BLaER1 treated with 17β-estradiol and CSF1 and Interleukin-3, amounts not matched to agents 10 nM and 100 nM (cell line): ENCODE measurements around the gene PRDM16.
"Not testable (repeated sequence)": the region's sequence is repeated elsewhere in the genome, so short reads cannot be mapped to it uniquely, and the experiment has no call there.

ENCODE experiments used
- H3K27ac ChIP-seq, 11 experiments: shearing (Covaris generic); formaldehyde crosslinking; 2 replicates each; pipeline ENCODE4 v1.8.1; 2022
- H3K27me3 ChIP-seq, 11 experiments: shearing (Covaris generic); formaldehyde crosslinking; 2 replicates each; pipeline ENCODE4 v1.8.1; 2022
- H3K36me3 ChIP-seq, 11 experiments: shearing (Covaris generic); formaldehyde crosslinking; 2 replicates each; pipeline ENCODE4 v1.8.1; 2022
- H3K4me1 ChIP-seq, 10 experiments: shearing (Covaris generic); formaldehyde crosslinking; 2 replicates each; pipeline ENCODE4 v1.8.1; 2022
- H3K4me2 ChIP-seq, 11 experiments: shearing (Covaris generic); formaldehyde crosslinking; 2 replicates each; pipeline ENCODE4 v1.8.1; 2022
- H3K4me3 ChIP-seq, 10 experiments: shearing (Covaris generic); formaldehyde crosslinking; 2 replicates each; pipeline ENCODE4 v1.8.1; 2022
- H3K9ac ChIP-seq, 11 experiments: shearing (Covaris generic); formaldehyde crosslinking; 2 replicates each; pipeline ENCODE4 v1.8.1; 2022
- H3K9me3 ChIP-seq, 11 experiments: shearing (Covaris generic); formaldehyde crosslinking; replicated peaks in 1 of 11; 2 replicates each; pipeline ENCODE4 v1.8.1; 2022
- H4K20me1 ChIP-seq, 11 experiments: shearing (Covaris generic); formaldehyde crosslinking; 2 replicates each; pipeline ENCODE4 v1.8.1; 2022
- Cebpa-rat ChIP-seq, 11 experiments: shearing (Covaris generic); IDR thresholded peaks; 2 replicates each; pipeline ENCODE4 v1.8.1; 2022

Gene PRDM16

DNA sequence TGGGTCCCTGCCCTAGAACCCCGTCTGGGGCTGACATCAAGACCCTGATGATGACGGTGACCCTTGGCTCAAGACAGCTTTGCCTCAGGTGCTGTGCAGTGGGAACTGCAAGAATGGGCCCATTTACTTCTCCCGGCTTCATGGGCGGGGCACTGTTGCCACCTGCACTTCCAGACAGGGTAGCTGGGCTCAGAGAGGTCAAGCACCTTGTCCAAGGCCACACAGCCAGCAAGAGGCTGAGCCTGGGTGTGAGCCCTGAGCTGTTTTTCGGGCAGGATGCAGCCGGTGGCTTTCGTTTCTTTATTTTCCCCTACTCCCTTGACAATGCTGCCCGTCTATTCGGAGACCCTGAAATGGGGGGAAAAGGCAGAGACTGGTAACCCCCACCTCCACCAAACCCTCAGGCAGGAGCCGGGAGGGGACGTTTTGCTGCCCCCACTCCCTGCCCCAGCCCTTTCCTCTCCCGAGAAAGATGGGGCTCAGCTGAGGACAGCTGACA lies 91.7 kb downstream of the PRDM16 start:
- peak overlapping the region in 1 of 11 experiments; percentile 22; a peak in 1 of 22 replicates for H3K27ac ChIP-seq
- no peaks in the 10 kb centered on the region for H3K36me3 ChIP-seq

DNA sequence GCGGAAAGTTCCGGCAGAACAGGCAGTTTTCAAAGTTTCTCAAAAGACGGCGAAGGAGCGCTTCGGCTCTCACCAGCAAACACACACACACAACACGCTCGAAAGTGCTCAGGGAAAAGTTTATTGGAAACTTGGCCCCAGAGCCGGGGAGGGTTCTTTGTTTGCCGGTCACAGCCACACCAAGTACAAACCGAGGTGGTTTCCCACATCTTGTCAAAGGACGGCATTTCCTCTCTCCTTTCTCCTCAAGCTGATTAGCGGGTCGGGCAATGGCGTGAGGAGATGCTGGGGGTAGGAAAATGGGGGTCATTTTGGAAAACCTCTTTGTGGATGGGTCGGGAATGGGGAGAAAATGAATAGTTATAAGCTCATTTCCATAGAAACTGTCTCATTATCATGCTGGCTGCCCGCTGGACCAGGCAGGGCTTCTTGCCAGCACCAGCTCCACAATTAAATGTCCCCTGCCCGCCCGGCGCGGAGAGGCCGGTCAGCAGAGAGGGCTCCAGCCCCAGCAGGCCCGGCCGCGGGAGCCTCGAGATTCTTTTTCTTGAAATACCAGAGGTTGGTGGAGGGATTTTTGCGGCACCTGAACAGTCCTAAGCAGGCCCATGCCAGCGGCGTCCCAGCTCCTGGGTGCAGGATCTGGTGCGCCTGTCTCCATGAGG lies 92.3 kb downstream of the PRDM16 start:
- Histone ChIP-seq H3K27me3 (peaks cover 43 to 66% (median 59%) of the 10 kb centered on the region in 11 experiments), H3K4me1 (peaks cover 12 to 73% (median 53%) of the 10 kb centered on the region in 10 experiments), H3K4me2 (peak overlapping the region; percentile 42 to 95 (median 81)), H3K4me3 (peak overlapping the region in 8 of 10 experiments; percentile 4 to 29 (median 18); a peak in 7 of 20 replicates), H3K9me3 (no peaks in the 10 kb centered on the region), H3K36me3 (no peaks in the 10 kb centered on the region), H3K9ac (peak overlapping the region in 5 of 11 experiments; percentile 8 to 60 (median 35); a peak in 6 of 22 replicates), H3K27ac (no peak overlapping the region; a peak in 1 of 22 replicates), H4K20me1 (peaks cover 0 to 36% (median 0%) of the 10 kb centered on the region in 11 experiments; a peak in 7 of 22 replicates)
- TF ChIP-seq Cebpa-rat (IDR thresholded peaks at IDR 0.05) = no peak

More for the DNA sequence above, 91.7 kb downstream of the PRDM16 start:
- Histone ChIP-seq H3K9ac (peak overlapping the region in 5 of 11 experiments; percentile 8 to 60 (median 35); a peak in 6 of 22 replicates), H3K4me3 (peak overlapping the region in 8 of 10 experiments; percentile 4 to 29 (median 18); a peak in 7 of 20 replicates), H4K20me1 (peaks cover 0 to 40% (median under 1%) of the 10 kb centered on the region in 11 experiments; a peak in 8 of 22 replicates), H3K4me1 (peaks cover 12 to 79% (median 54%) of the 10 kb centered on the region in 10 experiments), H3K27me3 (peaks cover 49 to 72% (median 65%) of the 10 kb centered on the region in 11 experiments), H3K4me2 (peak overlapping the region; percentile 42 to 95 (median 81)), H3K9me3 (no peaks in the 10 kb centered on the region)
- no peak for TF ChIP-seq Cebpa-rat (IDR thresholded peaks at IDR 0.05)

GRCh38 chr1:3162322-3162882 lies 93.4 kb downstream of the PRDM16 start:
- no peak for TF ChIP-seq Cebpa-rat (IDR thresholded peaks at IDR 0.05)
- Histone ChIP-seq H4K20me1 (peaks cover 0 to 29% (median 0%) of the 10 kb centered on the region in 11 experiments; a peak in 5 of 22 replicates), H3K9me3 (no peaks in the 10 kb centered on the region), H3K27me3 (peaks cover 32 to 55% (median 48%) of the 10 kb centered on the region in 11 experiments), H3K4me2 (peak overlapping the region in 2 of 11 experiments; percentile 81 to 85; a peak in 3 of 22 replicates), H3K9ac (no peak overlapping the region), H3K36me3 (no peaks in the 10 kb centered on the region), H3K27ac (no peak overlapping the region), H3K4me1 (peaks cover 12 to 62% (median 42%) of the 10 kb centered on the region in 10 experiments), H3K4me3 (no peak overlapping the region)

- Histone ChIP-seq H4K20me1 (peaks cover 0 to 29% (median 0%) of the 10 kb centered on the region in 11 experiments; a peak in 5 of 22 replicates), H3K4me3 (no peak overlapping the region), H3K36me3 (no peaks in the 10 kb centered on the region), H3K4me1 (peaks cover 12 to 55% (median 40%) of the 10 kb centered on the region in 10 experiments), H3K27ac (no peak overlapping the region), H3K9me3 (no peaks in the 10 kb centered on the region), H3K4me2 (no peak overlapping the region), H3K27me3 (peaks cover 22 to 47% (median 40%) of the 10 kb centered on the region in 11 experiments), H3K9ac (no peak overlapping the region)
- TF ChIP-seq Cebpa-rat (IDR thresholded peaks at IDR 0.05) = no peak
Observed at GRCh38 chr1:3163356-3163755, 94.4 kb downstream of the PRDM16 start.

GRCh38 chr1:3164671-3165070 lies 95.7 kb downstream of the PRDM16 start:
- Histone ChIP-seq H3K9me3 (no peaks in the 10 kb centered on the region), H3K4me1 (peaks cover 24 to 56% (median 42%) of the 10 kb centered on the region in 10 experiments), H3K4me2 (peak overlapping the region in 4 of 11 experiments; percentile 10 to 28 (median 26); a peak in 5 of 22 replicates), H3K27me3 (peaks cover 21 to 36% (median 29%) of the 10 kb centered on the region in 11 experiments), H3K27ac (no peak overlapping the region), H4K20me1 (peaks cover 0 to 23% (median 0%) of the 10 kb centered on the region in 11 experiments; a peak in 5 of 22 replicates), H3K36me3 (no peaks in the 10 kb centered on the region), H3K4me3 (no peak overlapping the region), H3K9ac (no peak overlapping the region)
- no peak for TF ChIP-seq Cebpa-rat (IDR thresholded peaks at IDR 0.05)

DNA sequence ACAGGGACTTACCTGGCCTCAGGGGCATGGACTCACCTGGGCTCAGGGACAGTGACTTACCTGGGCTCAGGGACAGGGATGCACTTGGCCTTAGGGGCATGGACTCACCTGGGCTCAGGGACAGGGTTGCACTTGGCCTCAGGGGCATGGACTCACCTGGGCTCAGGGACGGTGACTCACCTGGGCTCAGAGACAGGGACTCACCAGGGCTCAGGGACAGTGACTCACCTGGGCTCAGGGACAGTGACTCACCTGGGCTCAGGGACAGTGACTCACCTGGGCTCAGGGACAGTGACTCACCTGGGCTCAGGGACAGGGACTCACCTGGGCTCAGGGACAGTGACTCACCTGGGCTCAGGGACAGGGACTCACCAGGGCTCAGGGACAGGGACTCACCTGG lies 96.2 kb downstream of the PRDM16 start:
- Histone ChIP-seq H4K20me1 (peaks cover 0 to 19% (median 0%) of the 10 kb centered on the region in 11 experiments; a peak in 5 of 22 replicates), H3K4me1 (peaks cover 30 to 56% (median 43%) of the 10 kb centered on the region in 10 experiments), H3K4me2 (peak overlapping the region in 4 of 11 experiments; percentile 10 to 28 (median 26); a peak in 5 of 22 replicates), H3K27me3 (peaks cover 16 to 31% (median 25%) of the 10 kb centered on the region in 11 experiments)
- H3K9ac ChIP-seq, H3K9me3 ChIP-seq, H3K36me3 ChIP-seq, H3K27ac ChIP-seq, H3K4me3 ChIP-seq: not testable (repeated sequence)

GRCh38 chr1:3166206-3166918 lies 97.4 kb downstream of the PRDM16 start:
- TF ChIP-seq Cebpa-rat (IDR thresholded peaks at IDR 0.05) = no peak
- Histone ChIP-seq H3K4me2 (no peak overlapping the region), H3K4me1 (peaks cover 32 to 56% (median 42%) of the 10 kb centered on the region in 10 experiments), H3K36me3 (no peaks in the 10 kb centered on the region), H4K20me1 (peaks cover 0 to 13% (median 0%) of the 10 kb centered on the region in 11 experiments; a peak in 5 of 22 replicates), H3K27ac (no peak overlapping the region), H3K9me3 (no peaks in the 10 kb centered on the region), H3K27me3 (peaks cover 4 to 19% (median 13%) of the 10 kb centered on the region in 11 experiments), H3K4me3 (no peak overlapping the region), H3K9ac (no peak overlapping the region)

DNA sequence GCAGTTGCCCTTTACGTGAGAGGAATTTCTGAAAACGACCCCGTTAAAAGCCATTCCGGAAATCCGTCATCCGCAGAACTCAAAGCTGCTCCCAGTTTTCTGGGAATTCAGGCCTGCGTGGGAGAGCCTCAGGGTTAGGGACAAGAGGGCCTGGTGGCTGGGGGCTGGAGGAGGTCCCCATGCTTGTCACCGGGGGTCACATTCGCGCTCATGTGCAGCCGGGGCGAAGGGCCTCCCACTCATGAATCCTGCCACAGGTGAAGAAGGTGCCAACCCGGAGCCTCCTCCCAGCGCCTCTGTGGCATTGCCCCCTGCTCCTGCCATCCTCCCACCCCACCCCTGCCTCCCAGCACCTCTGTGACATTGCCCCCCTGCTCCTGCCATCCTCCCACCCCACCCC lies 98.3 kb downstream of the PRDM16 start:
- H3K4me1 ChIP-seq = peaks cover 38 to 56% (median 46%) of the 10 kb centered on the region in 10 experiments
- H3K4me2 ChIP-seq = no peak overlapping the region
- no peaks in the 10 kb centered on the region for H3K9me3 ChIP-seq
- no peak overlapping the region for H3K27ac ChIP-seq
- H3K4me3 ChIP-seq = no peak overlapping the region
- peaks cover 0 to 18% (median 4%) of the 10 kb centered on the region in 11 experiments; a peak in 11 of 22 replicates for H3K27me3 ChIP-seq
- TF ChIP-seq Cebpa-rat (IDR thresholded peaks at IDR 0.05) = no peak
- H3K9ac ChIP-seq = no peak overlapping the region
- H3K36me3 ChIP-seq = no peaks in the 10 kb centered on the region
- peaks cover 0 to 6% (median 0%) of the 10 kb centered on the region in 11 experiments; a peak in 2 of 22 replicates for H4K20me1 ChIP-seq
